Activated naive CD4-positive, alpha-beta T cell treated with Interleukin-2 at 50 U/mL for 16 hours (primary cell): ENCODE results near the gene RTP3.

Experiments used
- DNase-seq: peaks from one replicate; pipeline ENCODE4 v3.0.0-alpha.2; 2020

RTP3 gene

DNA sequence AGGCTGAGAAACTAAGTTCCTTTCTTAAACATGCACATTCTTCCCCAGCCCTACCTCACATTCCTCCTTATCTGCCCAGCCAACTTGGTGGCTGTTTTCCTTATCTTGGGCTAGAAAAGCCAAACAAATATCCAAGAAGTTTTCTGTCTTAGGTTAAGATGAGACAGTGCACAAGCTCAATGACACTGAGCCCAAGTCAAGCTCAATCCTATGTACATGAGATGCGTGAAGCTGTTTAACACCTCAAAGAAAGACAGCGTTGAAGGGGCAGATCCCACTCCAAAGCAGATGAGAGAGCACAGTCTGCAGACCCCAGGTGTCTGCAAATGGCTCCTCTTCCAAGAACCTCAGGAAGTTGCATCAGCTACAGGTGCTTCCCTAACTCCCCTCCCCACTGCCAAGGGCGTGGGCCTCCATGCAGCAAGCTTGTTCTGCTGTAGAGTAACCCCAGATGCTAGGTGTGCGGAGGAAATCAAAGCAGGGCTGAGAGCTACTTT, 51.7 kb downstream of the RTP3 start:
- no peak for DNase-seq

GRCh38 chr3:46549989-46550388, 52.2 kb downstream of the RTP3 start:
- no peak for DNase-seq
